GM04503 (cell line): ENCODE measurements around the gene TLDC2.

Experiments
- DNase-seq: peaks from one replicate; pipeline ENCODE4 v3.0.0-alpha.2; 2012; ENCODE audit warnings: low read depth

TLDC2 gene

GRCh38 chr20:36850759-36851158, 25.2 kb upstream of the TLDC2 start:
- DNase-seq: no peak

- DNase-seq: no peak
These were observed 24.4 kb upstream of the TLDC2 start for GRCh38 chr20:36851490-36851889.

- DNase-seq: no peak
These were observed 23.8 kb upstream of the TLDC2 start for GRCh38 chr20:36852187-36852586.

- no peak for DNase-seq
These were observed 21.3 kb upstream of the TLDC2 start for GRCh38 chr20:36854348-36855240.

- DNase-seq: no peak
These were observed 20.7 kb upstream of the TLDC2 start for GRCh38 chr20:36855241-36855657.

- no peak for DNase-seq
These were observed 19.7 kb upstream of the TLDC2 start for GRCh38 chr20:36856195-36856594.

GRCh38 chr20:36856691-36857635, 19.0 kb upstream of the TLDC2 start:
- no peak for DNase-seq

GRCh38 chr20:36859282-36859555, 16.7 kb upstream of the TLDC2 start:
- DNase-seq: no peak

- DNase-seq: no peak
These were observed 16.1 kb upstream of the TLDC2 start for GRCh38 chr20:36859700-36860330.

- DNase-seq: no peak
These were observed 15.6 kb upstream of the TLDC2 start for GRCh38 chr20:36860339-36860738.

GRCh38 chr20:36860811-36861624, 14.9 kb upstream of the TLDC2 start:
- DNase-seq: no peak

GRCh38 chr20:36861625-36861874, 14.4 kb upstream of the TLDC2 start:
- no peak for DNase-seq

- peak; percentile 56 for DNase-seq
These were observed 13.8 kb upstream of the TLDC2 start for GRCh38 chr20:36861875-36862801.

- no peak for DNase-seq
These were observed 12.9 kb upstream of the TLDC2 start for GRCh38 chr20:36862857-36863668.

- DNase-seq: no peak
These were observed 10.7 kb upstream of the TLDC2 start for GRCh38 chr20:36865076-36865860.

- DNase-seq: no peak
These were observed 10.1 kb upstream of the TLDC2 start for GRCh38 chr20:36865861-36866149.

GRCh38 chr20:36866164-36866563, 9.8 kb upstream of the TLDC2 start:
- no peak for DNase-seq

- no peak for DNase-seq
These were observed 9.1 kb upstream of the TLDC2 start for GRCh38 chr20:36866681-36867495.
